KG1 (cell line): Measurements from ENCODE around the gene PRKCE.
"Not testable (repeated sequence)": the region's sequence is repeated elsewhere in the genome, so short reads cannot be mapped to it uniquely, and the experiment has no call there.

Source experiments
- DNase-seq: peaks from one replicate; lab custom pipeline; 2025; lab: John Stamatoyannopoulos, UW

PRKCE gene

GRCh38 chr2:45912109-45912508 lies 260.6 kb downstream of the PRKCE start:
- no peak for DNase-seq

- DNase-seq: no peak
These were observed 262.1 kb downstream of the PRKCE start for GRCh38 chr2:45913539-45913938.

GRCh38 chr2:45915523-45915922 lies 264.0 kb downstream of the PRKCE start:
- no peak for DNase-seq

GRCh38 chr2:45917561-45918176 lies 266.2 kb downstream of the PRKCE start:
- DNase-seq: not testable (repeated sequence)

GRCh38 chr2:45918463-45919159 lies 267.1 kb downstream of the PRKCE start:
- no peak for DNase-seq

- DNase-seq: peak; percentile 56
These were observed 267.7 kb downstream of the PRKCE start for GRCh38 chr2:45919160-45919650.

- DNase-seq: no peak
These were observed 268.2 kb downstream of the PRKCE start for GRCh38 chr2:45919711-45920111.

- no peak for DNase-seq
These were observed 270.4 kb downstream of the PRKCE start for GRCh38 chr2:45921921-45922320.

- DNase-seq: no peak
These were observed 271.1 kb downstream of the PRKCE start for GRCh38 chr2:45922577-45922988.

GRCh38 chr2:45923701-45924100 lies 272.2 kb downstream of the PRKCE start:
- no peak for DNase-seq

- DNase-seq: no peak
These were observed 273.6 kb downstream of the PRKCE start for GRCh38 chr2:45925026-45925425.

- no peak for DNase-seq
These were observed 274.3 kb downstream of the PRKCE start for GRCh38 chr2:45925636-45926366.

- DNase-seq: no peak
These were observed 277.5 kb downstream of the PRKCE start for GRCh38 chr2:45928946-45929345.

GRCh38 chr2:45929674-45930395 lies 278.4 kb downstream of the PRKCE start:
- no peak for DNase-seq

- DNase-seq: no peak
These were observed 278.9 kb downstream of the PRKCE start for GRCh38 chr2:45930396-45930792.

GRCh38 chr2:45932278-45932975 lies 281.0 kb downstream of the PRKCE start:
- no peak for DNase-seq

- DNase-seq: peak; percentile 32
These were observed 284.5 kb downstream of the PRKCE start for GRCh38 chr2:45935791-45936622.

- no peak for DNase-seq
These were observed 285.1 kb downstream of the PRKCE start for GRCh38 chr2:45936623-45936979.

GRCh38 chr2:45937990-45938389 lies 286.5 kb downstream of the PRKCE start:
- DNase-seq: no peak

GRCh38 chr2:45938649-45939511 lies 287.4 kb downstream of the PRKCE start:
- no peak for DNase-seq
